ENCODE measurements around the gene FGF12. TPM values are rescaled to one million over a fixed set of nuclear protein-coding genes. Genes with fewer than 3 reads are reported as not detected.

FGF12 gene
- total and polyA plus RNA-seq, 2 experiments from 2014 or later = not detected

DNA sequence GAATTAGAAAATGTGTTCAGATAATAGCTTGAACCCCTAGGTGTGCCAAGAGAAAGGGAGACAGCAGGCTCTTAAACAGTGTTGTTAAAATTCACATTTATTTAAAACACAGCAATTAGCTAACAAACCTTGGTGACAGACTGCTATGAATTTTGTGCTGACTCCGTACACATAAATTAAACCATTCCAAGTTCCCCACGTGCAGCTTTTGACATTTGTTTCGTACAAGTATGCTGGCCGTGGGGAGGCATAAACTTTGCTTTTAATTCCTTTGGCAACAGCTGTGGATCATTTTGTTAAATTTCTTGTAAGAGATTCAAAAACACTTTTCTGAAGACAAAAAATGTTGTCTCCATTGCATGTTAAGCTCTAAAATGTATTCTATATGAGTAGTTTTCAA is 465.3 kb downstream of the FGF12 start:
- Histone ChIP-seq H3K27ac (no peak overlapping the region), H2AFZ (no peak overlapping the region), H3K27me3 (replicated peaks; ENCODE audit: insufficient read depth) (no peaks in the 10 kb centered on the region), H3F3A (ENCODE audit: insufficient read depth) (no peaks in the 10 kb centered on the region), H4K20me1 (ENCODE audit: insufficient read depth) (no peaks in the 10 kb centered on the region), H3K4me1 (ENCODE audit: insufficient read depth) (no peaks in the 10 kb centered on the region), H3K9me3 (ENCODE audit: low read depth) (peaks cover 9% of the 10 kb centered on the region), H3K4me2 (ENCODE audit: unreplicated experiment) (no peak overlapping the region), H3K79me2 (ENCODE audit: insufficient read depth) (no peaks in the 10 kb centered on the region), H3K9me2 (ENCODE audit: insufficient read depth) (no peaks in the 10 kb centered on the region), H3K9ac (no peak overlapping the region), H3K36me3 (ENCODE audit: low read depth) (no peaks in the 10 kb centered on the region), H3K4me3 (no peak overlapping the region)
- no peak for DNase-seq
- no peak for TF ChIP-seq EZH2phosphoT487 (IDR thresholded peaks at IDR 0.05; ENCODE audit: insufficient read depth, low read depth)
- TF ChIP-seq EZH2 (IDR thresholded peaks at IDR 0.05; ENCODE audit: insufficient read depth, poor library complexity, severe bottlenecking) = no peak
- in situ Hi-C loops (cut with MboI) = no loop called here
- WGBS, 2 experiments (ENCODE audit: low coverage in 1 of 2, low lambda C conversion rate in 2 of 2, missing lambda C conversion rate in 2 of 2) = 3 to 7% methylated on average over 4 of the region's 4 CpGs

DNA sequence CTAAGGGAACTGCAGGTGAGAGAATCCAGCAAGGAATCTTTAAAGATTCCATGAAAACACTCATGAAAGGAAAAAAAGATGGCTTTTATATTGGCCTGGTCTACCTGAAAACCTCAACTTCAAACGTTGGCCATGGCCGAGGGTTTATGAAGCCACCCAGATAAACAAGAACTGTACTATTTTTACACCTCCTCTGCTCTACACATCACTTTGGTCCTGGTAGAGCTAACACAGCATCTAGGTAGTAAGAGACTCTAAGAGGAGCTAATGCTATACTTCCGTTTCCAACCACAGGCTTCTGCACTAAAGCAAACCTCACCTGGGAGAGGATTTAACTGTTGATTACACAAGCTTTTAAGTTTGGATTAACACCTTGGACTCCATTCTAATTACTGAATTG is 466.2 kb downstream of the FGF12 start:
- no peak for DNase-seq
- no peak overlapping the region for H3K27ac ChIP-seq
- H3K9ac ChIP-seq = no peak overlapping the region
- no peaks in the 10 kb centered on the region for H3K36me3 ChIP-seq (ENCODE audit: low read depth)
- H3K4me2 ChIP-seq (ENCODE audit: unreplicated experiment) = no peak overlapping the region
- H3K79me2 ChIP-seq (ENCODE audit: insufficient read depth) = no peaks in the 10 kb centered on the region
- no peak overlapping the region for H3K4me3 ChIP-seq
- no peak overlapping the region for H2AFZ ChIP-seq
- H4K20me1 ChIP-seq (ENCODE audit: insufficient read depth) = no peaks in the 10 kb centered on the region
- H3K27me3 ChIP-seq (replicated peaks; ENCODE audit: insufficient read depth) = no peaks in the 10 kb centered on the region
- no peaks in the 10 kb centered on the region for H3K4me1 ChIP-seq (ENCODE audit: insufficient read depth)
- no peaks in the 10 kb centered on the region for H3K9me2 ChIP-seq (ENCODE audit: insufficient read depth)
- WGBS, 2 experiments (ENCODE audit: low coverage in 1 of 2, low lambda C conversion rate in 2 of 2, missing lambda C conversion rate in 2 of 2) = 33 to 44% methylated on average over 3 of the region's 3 CpGs
- peaks cover 9% of the 10 kb centered on the region for H3K9me3 ChIP-seq (ENCODE audit: low read depth)
- H3F3A ChIP-seq (ENCODE audit: insufficient read depth) = no peaks in the 10 kb centered on the region
- in situ Hi-C loops (cut with MboI) = no loop called here
- TF ChIP-seq EZH2phosphoT487 (IDR thresholded peaks at IDR 0.05; ENCODE audit: insufficient read depth, low read depth) (no peak), EZH2 (IDR thresholded peaks at IDR 0.05; ENCODE audit: insufficient read depth, poor library complexity, severe bottlenecking) (no peak)

DNA sequence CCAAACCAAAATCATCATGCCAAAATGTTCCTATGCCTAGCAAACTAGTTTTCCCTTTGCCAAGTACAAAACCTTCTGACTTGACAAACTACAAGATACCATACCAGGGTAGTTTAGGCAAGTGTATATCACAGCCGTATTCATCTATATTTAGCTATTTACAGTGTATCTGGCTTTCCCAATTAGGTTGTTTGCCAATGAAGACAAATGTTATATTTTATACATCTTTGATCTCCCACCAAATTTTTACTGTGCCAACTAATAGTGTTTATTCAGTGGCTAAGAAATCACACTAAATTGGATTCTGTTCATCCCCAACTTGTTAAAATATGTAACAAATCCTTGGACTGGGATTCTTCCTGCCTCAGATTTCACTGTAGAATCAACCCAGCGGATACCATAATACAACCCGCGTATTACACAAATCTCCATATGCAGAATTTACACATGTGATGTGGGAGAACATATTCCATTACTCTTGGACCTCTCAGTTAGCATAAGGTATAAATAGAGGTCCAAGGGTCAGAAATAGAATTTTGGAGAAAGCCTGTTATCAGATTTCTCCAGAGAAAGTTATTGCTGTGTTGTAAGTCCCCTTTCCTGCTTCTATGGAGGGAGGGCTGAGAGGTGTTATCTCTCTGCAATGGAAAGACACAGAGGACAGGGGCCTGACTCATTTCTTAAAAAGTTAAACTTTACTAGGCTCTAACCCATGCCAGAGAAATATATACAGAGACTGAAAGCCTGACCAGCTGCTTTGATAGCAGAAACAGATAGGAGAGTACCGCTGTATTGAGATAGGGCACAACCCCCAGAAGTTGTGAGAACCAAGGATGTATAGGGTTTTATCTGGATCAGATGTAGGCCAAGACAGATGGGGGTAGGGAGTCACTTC is 467.0 kb downstream of the FGF12 start:
- WGBS, 2 experiments (ENCODE audit: low coverage in 1 of 2, low lambda C conversion rate in 2 of 2, missing lambda C conversion rate in 2 of 2) = 48 to 49% methylated on average over 5 of the region's 5 CpGs
- H3K27ac ChIP-seq = no peak overlapping the region
- in situ Hi-C loops (cut with MboI) = no loop called here
- H3K9me2 ChIP-seq (ENCODE audit: insufficient read depth) = no peaks in the 10 kb centered on the region
- H3K4me2 ChIP-seq (ENCODE audit: unreplicated experiment) = no peak overlapping the region
- H4K20me1 ChIP-seq (ENCODE audit: insufficient read depth) = no peaks in the 10 kb centered on the region
- no peaks in the 10 kb centered on the region for H3K27me3 ChIP-seq (replicated peaks; ENCODE audit: insufficient read depth)
- H3K36me3 ChIP-seq (ENCODE audit: low read depth) = no peaks in the 10 kb centered on the region
- no peaks in the 10 kb centered on the region for H3F3A ChIP-seq (ENCODE audit: insufficient read depth)
- peaks cover 9% of the 10 kb centered on the region for H3K9me3 ChIP-seq (ENCODE audit: low read depth)
- no peak for DNase-seq
- H3K4me1 ChIP-seq (ENCODE audit: insufficient read depth) = no peaks in the 10 kb centered on the region
- TF ChIP-seq EZH2phosphoT487 (IDR thresholded peaks at IDR 0.05; ENCODE audit: insufficient read depth, low read depth) (no peak), EZH2 (IDR thresholded peaks at IDR 0.05; ENCODE audit: insufficient read depth, poor library complexity, severe bottlenecking) (no peak)
- H2AFZ ChIP-seq = no peak overlapping the region
- no peak overlapping the region for H3K4me3 ChIP-seq
- no peaks in the 10 kb centered on the region for H3K79me2 ChIP-seq (ENCODE audit: insufficient read depth)
- no peak overlapping the region for H3K9ac ChIP-seq

DNA sequence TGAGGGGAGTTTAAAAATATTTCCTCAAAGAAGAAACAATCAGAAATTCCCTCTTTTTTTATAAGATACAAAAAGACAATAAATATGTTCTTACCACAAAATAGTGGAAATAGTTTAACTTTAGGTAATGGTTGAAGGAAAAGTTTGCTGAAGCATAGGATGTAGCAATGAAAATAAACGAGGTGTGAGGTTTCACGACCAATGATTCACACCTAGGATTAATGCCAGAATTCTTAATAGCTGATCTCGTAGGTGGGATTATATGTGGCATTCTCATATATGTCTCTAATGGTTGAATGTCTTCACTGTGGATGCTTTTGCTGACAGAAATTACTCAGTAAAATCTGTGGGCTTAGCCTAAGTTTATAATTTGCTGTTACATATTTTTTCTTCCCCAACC is 467.7 kb downstream of the FGF12 start:
- in situ Hi-C loops (cut with MboI) = no loop called here
- H3K36me3 ChIP-seq (ENCODE audit: low read depth) = no peaks in the 10 kb centered on the region
- H3K9me3 ChIP-seq (ENCODE audit: low read depth) = peaks cover 9% of the 10 kb centered on the region
- no peak for DNase-seq
- 14 to 17% methylated on average over 3 of the region's 3 CpGs for WGBS, 2 experiments (ENCODE audit: low coverage in 1 of 2, low lambda C conversion rate in 2 of 2, missing lambda C conversion rate in 2 of 2)
- no peak overlapping the region for H2AFZ ChIP-seq
- H4K20me1 ChIP-seq (ENCODE audit: insufficient read depth) = no peaks in the 10 kb centered on the region
- H3K27me3 ChIP-seq (replicated peaks; ENCODE audit: insufficient read depth) = no peaks in the 10 kb centered on the region
- H3K4me1 ChIP-seq (ENCODE audit: insufficient read depth) = no peaks in the 10 kb centered on the region
- TF ChIP-seq EZH2 (IDR thresholded peaks at IDR 0.05; ENCODE audit: insufficient read depth, poor library complexity, severe bottlenecking) = no peak
- TF ChIP-seq EZH2phosphoT487 (IDR thresholded peaks at IDR 0.05; ENCODE audit: insufficient read depth, low read depth) = no peak
- H3K9ac ChIP-seq = no peak overlapping the region
- H3K9me2 ChIP-seq (ENCODE audit: insufficient read depth) = no peaks in the 10 kb centered on the region
- H3K79me2 ChIP-seq (ENCODE audit: insufficient read depth) = no peaks in the 10 kb centered on the region
- no peak overlapping the region for H3K4me3 ChIP-seq
- H3K4me2 ChIP-seq (ENCODE audit: unreplicated experiment) = no peak overlapping the region
- no peak overlapping the region for H3K27ac ChIP-seq
- no peaks in the 10 kb centered on the region for H3F3A ChIP-seq (ENCODE audit: insufficient read depth)
